OCI-LY1 (cell line): ENCODE measurements around the gene ECEL1.

ENCODE experiments used
- CTCF ChIP-seq: fragments of 200-600 bp; sonication (generic), shearing (Covaris generic); IDR thresholded peaks from 2 replicates; pipeline ENCODE4 v1.5.1; 2017; ENCODE audit warnings: mild to moderate bottlenecking, antibody characterized with exemption, low read length, moderate library complexity, mixed read lengths
- EZH2 ChIP-seq: fragments of 200-600 bp; sonication (generic), shearing (Covaris generic); IDR thresholded peaks from 2 replicates; pipeline ENCODE4 v1.8.0; 2017; ENCODE audit warnings: borderline replicate concordance, mixed run types, mild to moderate bottlenecking, antibody characterized with exemption, low read length, moderate library complexity, mixed read lengths

DNA sequence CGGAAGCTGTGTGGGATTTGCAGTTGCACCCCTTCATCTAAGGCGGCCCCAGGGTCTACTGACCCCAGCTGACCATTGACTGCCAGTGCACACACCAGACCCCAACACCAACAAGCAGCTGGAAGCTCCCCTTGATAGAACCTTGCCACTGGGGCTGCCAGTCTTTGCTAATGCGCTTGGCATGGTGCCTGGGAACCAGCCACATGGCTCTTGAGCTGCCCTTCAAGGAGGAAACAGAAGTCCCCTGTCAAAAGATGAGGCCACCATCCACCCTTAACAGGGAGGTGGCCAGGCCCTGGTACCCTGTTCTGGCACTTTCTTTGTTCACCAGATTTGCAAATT is 23.1 kb downstream of the ECEL1 start:
- no peak for TF ChIP-seq CTCF
- TF ChIP-seq EZH2, result no peak
